Mononuclear cell (primary cell): Measurements from ENCODE around the gene CTAGE9. TPM values are rescaled to one million over a fixed set of nuclear protein-coding genes. Genes with fewer than 3 reads are reported as not detected.

Source experiments
- H3K27me3 ChIP-seq: 2 replicates; pipeline ENCODE4 v1.6.0; 2011; ENCODE audit warnings: low read length, control low read depth; ENCODE audit not compliant: insufficient read depth
- H3K4me1 ChIP-seq: 2 replicates; pipeline ENCODE4 v1.5.1; 2011; ENCODE audit warnings: mild to moderate bottlenecking, low read length, control low read depth; ENCODE audit not compliant: insufficient read depth
- H3K4me3 ChIP-seq: 2 replicates; pipeline ENCODE4 v1.5.1; 2011; ENCODE audit warnings: mild to moderate bottlenecking, low read length, moderate library complexity
- H3K9me3 ChIP-seq: 2 replicates; pipeline ENCODE4 v1.5.1; 2011; ENCODE audit warnings: low read depth, mild to moderate bottlenecking, control low read depth, low read length
- total RNA-seq: library from RNA; depleted of rRNA; stranded (reverse); fragments of >200 nt; gene quantifications from one replicate; pipeline ENCODE4 v1.2.3, GENCODE V29; 2012

CTAGE9 gene
- total RNA-seq, 1 donor, result not detected

GRCh38 chr6:131660195-131660594 is 50.6 kb downstream of the CTAGE9 start:
- Histone ChIP-seq H3K4me3 (no peak overlapping the region), H3K4me1 (no peaks in the 10 kb centered on the region), H3K9me3 (no peaks in the 10 kb centered on the region), H3K27me3 (no peaks in the 10 kb centered on the region)

Other genes starting within 250 kb of the CTAGE9 start
- gene ARG1, start 137.8 kb downstream of the CTAGE9 start, total RNA-seq, result not detected
- 106 TPM for gene MED23, start 82.8 kb downstream of the CTAGE9 start, total RNA-seq
- gene ENPP3, start 73.7 kb downstream of the CTAGE9 start, total RNA-seq, result 0.73 TPM
- gene OR2A4, start 9.6 kb downstream of the CTAGE9 start, total RNA-seq, result 0.21 TPM
- gene ENPP1, start 97.0 kb upstream of the CTAGE9 start, total RNA-seq, result 0.21 TPM
- under 0.01 TPM for gene CCN2, start 240.4 kb upstream of the CTAGE9 start, total RNA-seq